Measurements from ENCODE around the gene GGA2. TPM values are rescaled to one million over a fixed set of nuclear protein-coding genes. Genes with fewer than 3 reads are reported as not detected.

The GGA2 gene
- total RNA-seq, 1 donor from 2014 or later = 93.4 TPM

GRCh38 chr16:23432176-23433128 lies 77.8 kb downstream of the GGA2 start:
- Mint-ChIP-seq H3K9me3 (no peaks in the 10 kb centered on the region), H3K4me1 (no peaks in the 10 kb centered on the region), H3K27me3 (ENCODE audit: low read depth) (no peaks in the 10 kb centered on the region), H3K27ac (ENCODE audit: unreplicated experiment) (no peak overlapping the region), H3K4me3 (no peak overlapping the region), H3K36me3 (ENCODE audit: low read depth) (peaks cover 3% of the 10 kb centered on the region)
- no peak for TF ChIP-seq CTCF (conservative IDR thresholded peaks at IDR 0.05)
- no peak for DNase-seq (ENCODE audit: low read depth, low spot score)

DNA sequence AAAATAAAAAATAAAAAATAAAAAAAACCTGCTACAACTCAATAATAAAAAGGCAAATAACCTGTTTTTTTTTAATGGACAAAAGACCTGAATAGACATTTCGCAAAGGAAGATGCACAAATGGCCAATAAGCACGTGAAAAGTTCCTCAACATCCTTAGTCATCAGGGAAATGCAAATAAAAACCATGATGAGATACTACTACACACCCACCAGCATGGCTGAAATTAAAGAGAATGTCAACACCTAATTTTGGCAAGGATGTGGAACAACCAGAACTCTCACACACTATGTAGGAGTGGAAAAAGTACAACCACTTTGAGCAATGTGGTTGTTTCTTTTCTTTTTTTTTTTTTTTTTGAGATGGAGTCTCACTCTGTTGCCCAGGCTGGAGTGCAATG lies 81.9 kb downstream of the GGA2 start:
- no peaks in the 10 kb centered on the region for H3K27me3 Mint-ChIP-seq (ENCODE audit: low read depth)
- peaks cover 8% of the 10 kb centered on the region for H3K36me3 Mint-ChIP-seq (ENCODE audit: low read depth)
- no peak overlapping the region for H3K4me3 Mint-ChIP-seq
- no peak for DNase-seq (ENCODE audit: low read depth, low spot score)
- no peak overlapping the region for H3K27ac Mint-ChIP-seq (ENCODE audit: unreplicated experiment)
- no peaks in the 10 kb centered on the region for H3K4me1 Mint-ChIP-seq
- TF ChIP-seq CTCF (conservative IDR thresholded peaks at IDR 0.05) = no peak
- H3K9me3 Mint-ChIP-seq = no peaks in the 10 kb centered on the region

GRCh38 chr16:23424292-23424958 lies 85.9 kb downstream of the GGA2 start:
- TF ChIP-seq CTCF (conservative IDR thresholded peaks at IDR 0.05) = no peak
- no peaks in the 10 kb centered on the region for H3K9me3 Mint-ChIP-seq
- DNase-seq (ENCODE audit: low read depth, low spot score) = no peak
- no peak overlapping the region for H3K4me3 Mint-ChIP-seq
- H3K27ac Mint-ChIP-seq (ENCODE audit: unreplicated experiment) = no peak overlapping the region
- no peaks in the 10 kb centered on the region for H3K27me3 Mint-ChIP-seq (ENCODE audit: low read depth)
- no peaks in the 10 kb centered on the region for H3K4me1 Mint-ChIP-seq
- H3K36me3 Mint-ChIP-seq (ENCODE audit: low read depth) = peaks cover 8% of the 10 kb centered on the region

DNA sequence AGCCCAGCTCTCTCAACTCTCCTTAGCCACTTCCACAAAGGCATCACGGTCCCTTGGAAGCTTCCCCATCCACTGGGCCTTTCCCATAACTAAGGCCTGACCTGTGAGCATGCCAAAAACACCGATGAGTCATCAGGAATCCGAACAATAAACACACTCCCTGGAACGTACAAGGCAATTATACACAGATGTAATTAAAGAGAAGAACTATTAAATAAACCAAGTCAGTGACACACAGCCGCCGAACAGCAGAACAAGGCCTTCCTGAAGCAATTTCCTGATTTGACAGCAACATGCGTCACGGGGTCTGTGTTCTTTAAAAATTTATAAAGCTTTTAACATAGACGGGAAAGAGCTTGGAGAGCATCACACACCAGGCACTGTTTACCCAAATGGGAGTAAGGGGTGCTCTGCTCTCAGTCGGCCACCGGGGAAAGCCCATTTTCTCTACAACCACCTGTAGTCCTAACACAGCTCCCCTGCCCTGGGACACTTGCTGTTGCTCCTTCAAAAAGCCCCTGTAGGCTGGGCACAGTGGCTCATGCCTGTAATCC lies 86.7 kb downstream of the GGA2 start:
- H3K27ac Mint-ChIP-seq (ENCODE audit: unreplicated experiment) = no peak overlapping the region
- no peak for DNase-seq (ENCODE audit: low read depth, low spot score)
- no peak for TF ChIP-seq CTCF (conservative IDR thresholded peaks at IDR 0.05)
- H3K36me3 Mint-ChIP-seq (ENCODE audit: low read depth) = peaks cover 8% of the 10 kb centered on the region
- H3K4me3 Mint-ChIP-seq = no peak overlapping the region
- no peaks in the 10 kb centered on the region for H3K9me3 Mint-ChIP-seq
- H3K4me1 Mint-ChIP-seq = no peaks in the 10 kb centered on the region
- no peaks in the 10 kb centered on the region for H3K27me3 Mint-ChIP-seq (ENCODE audit: low read depth)

DNA sequence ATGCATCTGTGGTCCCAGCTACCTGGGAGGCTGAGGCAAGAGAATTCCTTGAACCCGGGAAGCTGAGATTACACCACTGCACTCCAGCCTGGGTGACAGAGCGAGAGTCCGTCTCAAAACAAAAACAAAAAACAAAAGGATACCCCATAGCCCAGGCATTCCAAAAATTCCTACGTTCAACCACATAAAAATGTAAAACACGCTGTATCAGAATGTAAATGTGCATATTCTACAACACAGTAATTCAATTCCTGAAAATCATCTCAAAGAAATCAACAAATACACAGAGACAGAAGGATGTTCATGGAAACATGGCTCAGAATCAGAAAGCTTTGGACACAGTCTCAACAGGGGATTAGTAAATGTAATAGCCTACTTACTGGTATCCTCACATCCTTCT lies 90.3 kb downstream of the GGA2 start:
- Mint-ChIP-seq H3K36me3 (ENCODE audit: low read depth) (peaks cover 3% of the 10 kb centered on the region), H3K27ac (ENCODE audit: unreplicated experiment) (no peak overlapping the region), H3K4me1 (no peaks in the 10 kb centered on the region), H3K9me3 (no peaks in the 10 kb centered on the region), H3K27me3 (ENCODE audit: low read depth) (no peaks in the 10 kb centered on the region), H3K4me3 (no peak overlapping the region)
- no peak for DNase-seq (ENCODE audit: low read depth, low spot score)
- TF ChIP-seq CTCF (conservative IDR thresholded peaks at IDR 0.05) = no peak
